ENCODE measurements around the gene DNAJC27. TPM values are rescaled to one million over a fixed set of nuclear protein-coding genes. Genes with fewer than 3 reads are reported as not detected.

The DNAJC27 gene
- total and polyA plus RNA-seq, 9 of the 15 experiments (the other 6 are each of a cell fraction or from before 2014, with no cell fraction given): 0.53 to 5.9 (median 3.0) TPM

- TF ChIP-seq YY1 (IDR thresholded peaks at IDR 0.05; ENCODE audit: borderline replicate concordance in 1 of 3, control insufficient read depth in 1 of 3, extremely low read depth in 1 of 3, insufficient read depth in 3 of 3, insufficient read length in 1 of 3, insufficient replicate concordance in 2 of 3, low read depth in 1 of 3, low read length in 2 of 3) (peak in 2 of 3 experiments; percentile 59 to 81), HDAC6 (IDR thresholded peaks at IDR 0.05; ENCODE audit: low read depth, low read length) (no peak), RBM14 (IDR thresholded peaks at IDR 0.05; ENCODE audit: borderline replicate concordance, insufficient read depth, low read depth, low read length) (no peak), MAX (CRISPR knock-in tag; IDR thresholded peaks at IDR 0.05) (peak; percentile 85), ATF6 (CRISPR knock-in tag; IDR thresholded peaks at IDR 0.05) (0 out of 2 replicates have a peak, but pooled peaks have one; percentile 26), ATF3 (IDR thresholded peaks at IDR 0.05) (peak; percentile 99), ATF3 (CRISPR knock-in tag; conservative IDR thresholded peaks at IDR 0.05) (peak; percentile 95), BRD9 (IDR thresholded peaks at IDR 0.05; ENCODE audit: low read depth, partially characterized antibody) (peak; percentile 50), TCF15 (CRISPR knock-in tag; IDR thresholded peaks at IDR 0.05) (no peak), ZBTB40 (IDR thresholded peaks at IDR 0.05) (no peak), ZBTB40 (CRISPR knock-in tag; IDR thresholded peaks at IDR 0.05) (no peak), RBM39 (optimal IDR thresholded peaks at IDR 0.05; ENCODE audit: low read depth, low read length) (no peak), RFX7 (CRISPR knock-in tag; IDR thresholded peaks at IDR 0.05) (no peak)
Measured at GRCh38 chr2:24971536-24972314, at the start of gene DNAJC27 (continued).

All from K562 (cell line).